ENCODE results near the gene MMP20.

DNA sequence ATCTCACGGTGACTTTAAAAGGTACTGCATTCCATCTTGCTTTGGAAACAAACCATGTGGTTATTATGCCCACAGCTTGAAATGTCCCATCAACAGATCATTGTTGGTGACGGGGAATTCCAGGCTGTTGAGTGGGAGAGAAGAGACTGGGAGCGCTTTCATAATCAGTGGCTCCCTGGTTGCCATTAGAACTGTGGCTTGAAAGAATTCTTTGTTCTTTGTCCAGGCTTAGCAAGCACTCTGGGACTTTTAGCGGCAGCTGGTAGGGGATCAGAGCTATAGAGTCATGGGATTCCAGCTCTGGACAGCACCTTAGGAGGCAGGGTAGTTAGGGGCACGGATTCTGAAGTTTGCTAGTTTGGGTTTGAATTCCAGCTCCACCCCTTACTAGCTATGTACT, 22.0 kb downstream of the MMP20 start:
- no peak for TF ChIP-seq POLR2A (IDR thresholded peaks at IDR 0.05)
- TF ChIP-seq, protein P1, sequence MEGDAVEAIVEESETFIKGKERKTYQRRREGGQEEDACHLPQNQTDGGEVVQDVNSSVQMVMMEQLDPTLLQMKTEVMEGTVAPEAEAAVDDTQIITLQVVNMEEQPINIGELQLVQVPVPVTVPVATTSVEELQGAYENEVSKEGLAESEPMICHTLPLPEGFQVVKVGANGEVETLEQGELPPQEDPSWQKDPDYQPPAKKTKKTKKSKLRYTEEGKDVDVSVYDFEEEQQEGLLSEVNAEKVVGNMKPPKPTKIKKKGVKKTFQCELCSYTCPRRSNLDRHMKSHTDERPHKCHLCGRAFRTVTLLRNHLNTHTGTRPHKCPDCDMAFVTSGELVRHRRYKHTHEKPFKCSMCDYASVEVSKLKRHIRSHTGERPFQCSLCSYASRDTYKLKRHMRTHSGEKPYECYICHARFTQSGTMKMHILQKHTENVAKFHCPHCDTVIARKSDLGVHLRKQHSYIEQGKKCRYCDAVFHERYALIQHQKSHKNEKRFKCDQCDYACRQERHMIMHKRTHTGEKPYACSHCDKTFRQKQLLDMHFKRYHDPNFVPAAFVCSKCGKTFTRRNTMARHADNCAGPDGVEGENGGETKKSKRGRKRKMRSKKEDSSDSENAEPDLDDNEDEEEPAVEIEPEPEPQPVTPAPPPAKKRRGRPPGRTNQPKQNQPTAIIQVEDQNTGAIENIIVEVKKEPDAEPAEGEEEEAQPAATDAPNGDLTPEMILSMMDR (IDR thresholded peaks at IDR 0.05): no peak
